ENCODE results near the gene OTOP3. TPM values are rescaled to one million over a fixed set of nuclear protein-coding genes. Genes with fewer than 3 reads are reported as not detected.

The OTOP3 gene
- total and polyA plus RNA-seq, 2 of the 4 experiments (the other 2 are of a cell fraction) = not detected

- DNase-seq (peak; percentile 89), ATAC-seq (ENCODE audit: low read depth) (peak; percentile 92)
- H3K4ac ChIP-seq (ENCODE audit: low read depth, low read length) = peak within 1 kb of the TSS; percentile 94
- POLR2A ChIA-PET (ENCODE audit: unreplicated experiment) = interaction anchor here (1.4 to 2.0 kb wide), 2 partner anchors 15 to 25 kb away, joined by 4 to 8 read pairs; partner anchors contain the start of genes HID1 and MRPL58
- peak within 1 kb of the TSS; percentile 95 for H3K9ac ChIP-seq (ENCODE audit: low read depth, low read length)
- peaks cover 9% of the 10 kb centered on the region for H4K20me1 ChIP-seq (ENCODE audit: insufficient read depth, low read length)
- peaks cover 17% of the 10 kb centered on the region for H3K9me1 ChIP-seq (ENCODE audit: insufficient read depth, low read length)
- H4K5ac ChIP-seq (ENCODE audit: low read depth, low read length) = peak within 1 kb of the TSS; percentile 97
- no peak within 1 kb of the TSS for H2BK20ac ChIP-seq (ENCODE audit: low read depth, low read length)
- H2AK9ac ChIP-seq (replicated peaks; ENCODE audit: low read depth, low read length, poor library complexity) = peak within 1 kb of the TSS; percentile 99
- peak within 1 kb of the TSS; percentile 98 to 99 for H4K8ac ChIP-seq (ENCODE audit: low read depth in 2 of 2, low read length in 2 of 2)
- peaks cover 2% of the 10 kb centered on the region; the same call in 1 of the 2 replicates for H3K36me3 ChIP-seq (ENCODE audit: control insufficient read depth, insufficient read depth, low read length)
- peak within 1 kb of the TSS; percentile 95 for H2AFZ ChIP-seq (replicated peaks; ENCODE audit: low read length, poor library complexity)
- intact Hi-C loops (cut with micrococcal nuclease) (loop anchor here (1.0 to 5.0 kb wide), 2 partner anchors 46 to 125 kb away; no protein-coding TSS in a partner anchor), dilution Hi-C loops (cut with HindIII; ENCODE audit: low sequenced_read_pairs, unreplicated experiment) (no loop called here), in situ Hi-C loops (cut with MboI; ENCODE audit: low sequenced_read_pairs) (no loop called here)
- peak within 1 kb of the TSS; percentile 95 for H2BK5ac ChIP-seq (ENCODE audit: low read depth, low read length, poor library complexity, severe bottlenecking)
- H3K79me1 ChIP-seq (ENCODE audit: low read depth in 1 of 2, low read length in 2 of 2) = peaks cover 11 to 51% of the 10 kb centered on the region in 2 experiments; a peak in 3 of 4 replicates
- peak within 1 kb of the TSS; percentile 95 for H3K4me3 ChIP-seq (ENCODE audit: insufficient read depth, low read depth, low read length)
- CTCF ChIA-PET = interaction anchor here (0.8 to 2.9 kb wide), 5 partner anchors 9 to 193 kb away, joined by 3 to 9 read pairs (median 3); partner anchors contain the start of gene MRPL58
- peak within 1 kb of the TSS; percentile 93 for H3K4me2 ChIP-seq (ENCODE audit: low read depth, low read length)
- H4K91ac ChIP-seq (ENCODE audit: insufficient read depth, low read depth, low read length) = peak within 1 kb of the TSS; percentile 99
- no TSS peak for BruUV-seq (replicated peaks)
- H3K18ac ChIP-seq (ENCODE audit: low read depth, low read length) = peak within 1 kb of the TSS; percentile 95
- H3K14ac ChIP-seq (replicated peaks; ENCODE audit: low read depth, low read length) = peak within 1 kb of the TSS; percentile 96
- peak; percentile 36; the same call in 1 of the 2 replicates for TF ChIP-seq MAZ (IDR thresholded peaks at IDR 0.05; ENCODE audit: borderline replicate concordance, low read depth, low read length)
- peak; percentile 81 for TF ChIP-seq POLR2A (IDR thresholded peaks at IDR 0.05; ENCODE audit: low read depth, low read length)
- no peak for TF ChIP-seq NFE2L2 (IDR thresholded peaks at IDR 0.05; ENCODE audit: low read depth, low read length)
- no peaks in the 10 kb centered on the region for H3K27me3 ChIP-seq (ENCODE audit: control insufficient read depth, insufficient read depth, low read length)
- H3K56ac ChIP-seq (ENCODE audit: extremely low read depth, insufficient read depth, low read length) = peak within 1 kb of the TSS; percentile 96
- no peaks in the 10 kb centered on the region for H3K9me3 ChIP-seq (ENCODE audit: control insufficient read depth, insufficient read depth, low read length)
- WGBS, 2 experiments (ENCODE audit: extremely low coverage in 2 of 2, insufficient read length in 1 of 2) = 0% methylated on average over 37 of the region's 51 CpGs; no CpG with 5 or more reads in 1 of the 2 experiments
- H3K27ac ChIP-seq (ENCODE audit: insufficient read depth, low read length) = peak within 1 kb of the TSS; percentile 92
- peak within 1 kb of the TSS; percentile 97 for H2AK5ac ChIP-seq (ENCODE audit: low read depth, low read length)
- H3K4me1 ChIP-seq (ENCODE audit: control insufficient read depth, insufficient read depth, low read length) = peaks cover 12% of the 10 kb centered on the region
- H3K23ac ChIP-seq (ENCODE audit: low read depth, low read length) = peak within 1 kb of the TSS; percentile 89
- peak within 1 kb of the TSS; percentile 48 for H2BK120ac ChIP-seq (ENCODE audit: low read depth, low read length)
- H2BK15ac ChIP-seq (ENCODE audit: low read depth, low read length) = peak within 1 kb of the TSS; percentile 75; the same call in 2 of the 3 replicates
Measured at GRCh38 chr17:74987418-74987908, 51.8 kb downstream of the OTOP3 start, which contains the start of gene CDR2L. CDR2L (plus strand) TSS chr17:74987632; CDS start chr17:74988044, 412 bp downstream.
